IPS-11a (cell line): ENCODE measurements around the gene SGCE.
A peak's percentile ranks its signal among the peaks of the same experiment; 100 is the strongest.
"Not testable (repeated sequence)": the region's sequence is repeated elsewhere in the genome, so short reads cannot be mapped to it uniquely, and the experiment has no call there.

ENCODE experiments used
- H3K4me3 ChIP-seq: one replicate; pipeline ENCODE4 v1.5.1; 2013; ENCODE audit warnings: low read depth, low read length, control low read depth

SGCE gene, protein sequence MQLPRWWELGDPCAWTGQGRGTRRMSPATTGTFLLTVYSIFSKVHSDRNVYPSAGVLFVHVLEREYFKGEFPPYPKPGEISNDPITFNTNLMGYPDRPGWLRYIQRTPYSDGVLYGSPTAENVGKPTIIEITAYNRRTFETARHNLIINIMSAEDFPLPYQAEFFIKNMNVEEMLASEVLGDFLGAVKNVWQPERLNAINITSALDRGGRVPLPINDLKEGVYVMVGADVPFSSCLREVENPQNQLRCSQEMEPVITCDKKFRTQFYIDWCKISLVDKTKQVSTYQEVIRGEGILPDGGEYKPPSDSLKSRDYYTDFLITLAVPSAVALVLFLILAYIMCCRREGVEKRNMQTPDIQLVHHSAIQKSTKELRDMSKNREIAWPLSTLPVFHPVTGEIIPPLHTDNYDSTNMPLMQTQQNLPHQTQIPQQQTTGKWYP

DNA sequence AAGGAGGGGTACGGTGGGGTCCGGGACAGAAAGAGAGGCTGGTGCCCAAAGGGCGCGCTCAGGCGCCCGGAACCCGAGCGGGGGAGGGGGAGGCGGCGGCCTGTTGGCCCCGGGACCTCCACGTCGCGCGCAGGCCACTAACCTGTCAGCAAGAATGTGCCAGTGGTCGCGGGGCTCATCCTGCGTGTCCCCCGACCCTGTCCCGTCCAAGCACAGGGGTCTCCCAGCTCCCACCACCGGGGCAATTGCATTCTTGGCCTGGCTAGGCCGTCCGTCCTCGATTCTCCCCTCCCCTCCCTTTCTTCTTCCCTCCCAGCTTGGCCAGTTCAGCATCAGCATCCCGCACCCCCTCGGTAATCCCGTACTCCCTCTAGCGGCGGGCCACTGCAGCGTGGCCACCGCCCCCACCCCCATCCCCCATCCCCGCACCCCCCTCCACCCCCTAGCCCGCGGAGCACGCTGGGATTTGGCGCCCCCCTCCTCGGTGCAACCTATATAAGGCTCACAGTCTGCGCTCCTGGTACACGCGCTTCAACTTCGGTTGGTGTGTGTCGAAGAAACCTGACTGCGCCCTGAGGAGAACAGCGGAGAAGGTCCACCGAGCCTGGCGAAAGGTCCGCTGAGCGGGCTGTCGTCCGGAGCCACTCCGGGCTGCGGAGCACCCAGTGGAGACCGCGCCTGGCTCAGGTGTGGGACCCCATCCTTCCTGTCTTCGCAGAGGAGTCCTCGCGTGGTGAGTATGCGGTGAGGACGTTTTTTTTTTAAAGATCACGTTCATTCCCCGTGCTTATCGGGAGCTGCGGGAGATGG lies at the start of gene SGCE:
SGCE (minus strand) TSS at position 286 of the 810 bp plus-strand sequence; CDS start at position 251, 35 bp downstream.
- H3K4me3 ChIP-seq: peak within 1 kb of the TSS; percentile 78

DNA sequence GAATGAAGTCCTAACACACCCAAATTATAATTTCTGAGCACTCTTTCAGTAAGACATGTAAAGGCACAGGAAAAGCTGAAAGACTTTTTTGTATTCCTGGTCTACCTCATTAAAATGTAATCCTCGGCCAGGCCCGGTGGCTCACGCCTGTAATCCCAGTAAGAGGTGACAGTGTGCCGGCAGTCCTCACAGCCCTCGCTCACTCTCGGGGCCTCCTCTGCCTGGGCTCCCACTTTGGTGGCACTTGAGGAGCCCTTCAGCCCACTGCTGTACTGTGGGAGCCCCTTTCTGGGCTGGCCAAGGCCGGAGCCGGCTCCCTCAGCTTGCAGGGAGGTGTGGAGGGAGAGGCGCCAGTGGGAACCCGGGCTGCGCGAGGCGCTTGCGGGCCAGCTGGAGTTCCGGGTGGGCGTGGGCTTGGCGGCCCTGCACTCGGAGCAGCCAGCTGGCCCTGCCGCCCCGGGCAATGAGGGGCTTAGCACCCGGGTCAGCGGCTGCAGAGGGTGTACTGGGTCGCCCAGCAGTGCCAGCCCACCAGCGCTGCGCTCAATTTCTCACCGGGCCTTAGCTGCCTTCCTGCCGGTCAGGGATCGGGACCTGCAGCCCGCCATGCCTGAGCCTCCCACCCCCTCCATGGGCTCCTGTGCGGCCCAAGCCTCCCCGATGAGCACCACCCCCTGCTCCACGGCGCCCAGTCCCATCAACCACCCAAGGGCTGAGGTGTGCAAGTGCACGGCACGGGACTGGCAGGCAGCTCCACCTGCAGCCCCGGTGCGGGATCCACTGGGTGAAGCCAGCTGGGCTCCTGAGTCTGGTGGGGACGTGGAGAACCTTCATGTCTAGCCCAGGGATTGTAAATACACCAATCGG lies 49.5 kb upstream of the SGCE start:
- not testable (repeated sequence) for H3K4me3 ChIP-seq

DNA sequence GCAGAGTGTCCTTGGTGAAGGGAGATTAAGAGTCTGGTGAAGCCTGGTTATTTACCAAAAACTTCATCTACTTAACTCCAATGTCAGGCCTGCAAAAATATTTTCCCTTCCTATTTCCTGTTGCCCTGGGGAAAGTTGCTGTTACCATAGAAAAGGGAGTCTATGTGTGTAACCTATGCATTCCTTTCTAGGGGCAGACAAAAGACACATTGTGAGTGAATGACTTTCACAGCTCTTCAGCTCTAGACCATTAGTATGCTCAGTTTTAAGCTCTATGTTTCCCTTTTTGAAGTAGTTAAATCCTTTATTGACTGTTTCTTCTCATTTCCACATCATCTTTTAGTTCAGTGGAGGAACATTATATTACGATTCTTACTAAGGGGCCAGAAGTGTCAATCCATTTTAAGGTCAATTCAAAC lies 45.6 kb upstream of the SGCE start:
- no peak overlapping the region for H3K4me3 ChIP-seq

DNA sequence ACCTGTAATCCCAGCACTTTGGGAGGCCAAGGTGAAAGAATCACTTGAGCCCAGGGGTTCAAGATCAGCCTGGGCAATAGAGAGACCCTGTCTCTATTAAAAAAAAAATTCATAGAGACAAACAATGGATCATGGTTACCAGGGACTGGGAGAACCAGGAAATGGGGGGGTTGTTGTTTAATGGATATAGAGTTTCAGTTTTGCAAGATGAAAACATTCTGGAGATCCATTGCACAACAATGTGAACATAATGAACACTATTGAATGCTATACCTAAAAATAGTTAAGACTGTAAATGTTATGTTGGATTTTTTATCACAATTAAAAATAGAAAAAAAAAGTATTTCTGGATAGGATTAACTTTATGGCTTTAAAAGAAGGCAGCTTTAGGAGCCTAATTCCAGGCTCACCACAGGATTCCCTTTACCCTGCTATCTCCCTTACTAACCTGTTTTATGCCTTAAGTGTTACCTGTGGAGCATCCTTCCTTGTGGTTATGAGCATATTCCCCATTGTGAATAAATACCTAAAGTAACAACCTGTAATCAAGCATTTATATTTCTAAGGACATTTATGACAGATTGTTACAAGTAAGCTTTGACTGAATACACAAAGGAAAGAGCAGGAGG lies 45.1 kb upstream of the SGCE start:
- no peak overlapping the region for H3K4me3 ChIP-seq

DNA sequence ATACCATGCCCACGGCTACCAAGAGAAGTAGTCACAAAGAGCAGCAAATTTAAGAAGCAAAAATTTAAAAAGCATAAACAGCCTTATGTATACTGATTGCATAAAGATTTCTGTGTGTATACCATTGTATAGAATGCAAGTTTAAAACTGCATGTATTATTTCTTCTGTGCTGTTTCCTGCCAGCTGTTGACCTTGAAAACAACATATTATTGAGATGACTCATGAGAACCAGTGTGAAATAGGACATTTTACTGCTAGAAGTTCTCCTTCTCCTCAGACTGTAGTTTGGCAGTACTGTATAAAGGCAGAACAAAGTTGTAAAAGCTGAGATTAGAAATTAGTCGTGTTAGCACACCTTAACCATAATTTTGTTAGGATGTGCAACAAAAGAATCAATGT lies 42.3 kb upstream of the SGCE start:
- H3K4me3 ChIP-seq: no peak overlapping the region

DNA sequence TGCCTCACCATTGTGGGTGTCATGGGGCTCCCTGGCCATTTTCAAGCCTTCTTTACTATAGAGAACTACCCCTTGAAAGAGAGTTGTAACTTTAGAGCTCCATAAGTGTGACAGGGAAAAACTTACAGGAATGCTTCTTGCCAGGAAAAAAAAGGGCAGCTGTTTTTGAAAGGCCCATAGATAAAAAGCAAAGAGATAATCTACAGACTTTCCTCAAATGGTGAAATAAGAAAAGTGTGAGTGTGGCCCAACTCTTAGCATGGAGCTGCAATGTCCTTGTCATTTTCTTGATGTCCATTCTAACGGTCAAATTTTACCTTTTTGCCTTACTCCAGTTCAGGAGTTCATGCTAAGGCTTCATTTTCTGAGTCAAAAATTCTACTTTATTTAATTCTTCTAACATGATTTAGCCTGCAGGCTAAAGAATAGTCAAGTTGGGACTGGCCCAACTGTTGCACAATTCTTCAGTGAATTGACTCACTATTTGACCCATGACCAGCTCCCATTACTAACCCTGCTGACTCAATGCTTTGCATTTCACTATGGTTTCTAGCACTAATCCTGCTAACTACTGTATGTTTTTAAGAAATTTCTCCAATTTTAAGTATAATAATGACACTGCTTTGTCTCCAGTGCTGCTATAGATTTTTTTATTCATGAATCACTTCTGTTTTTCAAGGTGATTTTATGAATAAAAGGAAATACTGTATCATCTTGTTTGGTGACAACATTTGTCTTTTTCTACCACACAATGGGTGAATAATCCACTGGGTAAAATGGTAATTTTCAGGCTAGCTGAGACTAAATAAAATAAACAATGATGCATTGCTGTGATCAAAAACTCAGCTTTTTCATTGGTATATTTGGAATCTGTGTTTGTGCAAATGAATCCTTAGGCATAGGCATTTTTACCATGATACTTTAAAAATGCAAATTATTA lies 41.4 kb upstream of the SGCE start:
- H3K4me3 ChIP-seq: no peak overlapping the region

DNA sequence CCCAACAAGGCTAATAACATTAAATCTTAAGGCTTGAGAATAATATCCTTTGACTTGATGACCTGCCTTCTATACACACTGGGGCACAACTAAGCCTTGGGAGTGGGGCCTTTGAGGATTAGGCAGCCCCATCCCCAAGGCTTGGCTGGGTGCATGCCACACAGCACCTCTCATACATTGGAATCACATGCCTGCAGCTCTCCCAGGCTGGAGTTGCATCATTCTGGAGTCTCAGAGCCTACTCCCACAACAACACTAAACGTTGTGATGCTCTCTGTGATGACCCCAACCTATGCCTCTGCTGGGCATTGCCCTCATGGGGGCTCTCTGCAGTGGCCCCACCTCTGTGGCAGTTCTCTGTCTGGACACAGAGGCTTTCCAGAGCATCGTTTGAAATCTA lies 31.9 kb upstream of the SGCE start:
- no peak overlapping the region for H3K4me3 ChIP-seq

DNA sequence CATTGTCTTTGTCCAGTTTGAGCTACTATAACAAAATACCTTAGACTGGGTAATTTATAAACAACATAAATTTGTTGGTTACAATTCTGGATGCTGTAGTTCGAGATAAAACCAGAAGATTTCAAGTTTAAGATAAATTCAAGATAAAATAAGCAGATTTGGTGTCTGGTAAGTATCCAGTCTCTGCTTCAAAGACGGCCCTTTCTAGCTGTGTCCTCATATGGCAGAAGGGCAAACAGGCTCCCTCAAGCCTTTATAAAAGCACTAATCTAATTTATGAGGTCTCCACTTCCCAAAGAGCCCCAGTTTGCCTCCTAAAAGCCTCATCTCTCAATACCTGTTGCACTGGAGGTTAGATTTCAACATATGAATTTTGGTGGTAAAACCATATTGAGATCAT lies 31.1 kb upstream of the SGCE start:
- no peak overlapping the region for H3K4me3 ChIP-seq

DNA sequence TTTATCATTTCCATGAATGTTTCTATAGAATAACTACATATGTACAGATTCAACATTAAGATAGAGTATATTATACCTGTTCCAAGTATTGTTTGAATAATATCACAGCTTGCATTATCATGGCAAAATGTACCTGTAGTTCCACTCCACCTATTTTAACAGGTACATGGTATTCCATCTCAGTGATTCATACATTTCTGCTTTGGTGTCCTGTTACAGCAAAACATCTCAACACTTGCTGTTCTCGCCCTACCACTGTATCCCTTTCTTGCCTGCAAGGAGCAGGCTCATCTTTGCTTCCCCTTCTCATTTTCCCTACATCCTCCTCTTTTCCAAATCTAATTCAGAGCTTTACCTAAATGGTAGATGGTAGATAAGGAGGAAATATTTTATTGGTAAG lies 27.1 kb upstream of the SGCE start:
- no peak overlapping the region for H3K4me3 ChIP-seq

DNA sequence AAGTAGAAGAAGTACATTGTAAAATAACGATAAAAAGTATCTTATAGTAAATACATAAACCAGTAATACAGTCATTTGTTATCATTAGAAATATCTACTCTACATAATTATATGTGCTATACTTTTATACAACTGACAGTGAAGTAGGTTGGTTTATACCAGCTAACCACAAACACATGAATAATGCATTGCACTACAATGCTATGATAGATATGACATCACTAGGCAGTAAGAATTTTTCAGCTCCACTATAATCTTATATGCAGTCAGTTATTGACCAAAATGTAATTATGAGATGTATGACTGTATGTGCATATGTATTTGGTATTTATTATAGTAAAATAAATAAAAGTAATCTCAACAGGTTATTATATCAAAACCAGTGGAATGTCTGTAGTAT lies 23.4 kb upstream of the SGCE start:
- H3K4me3 ChIP-seq: no peak overlapping the region

DNA sequence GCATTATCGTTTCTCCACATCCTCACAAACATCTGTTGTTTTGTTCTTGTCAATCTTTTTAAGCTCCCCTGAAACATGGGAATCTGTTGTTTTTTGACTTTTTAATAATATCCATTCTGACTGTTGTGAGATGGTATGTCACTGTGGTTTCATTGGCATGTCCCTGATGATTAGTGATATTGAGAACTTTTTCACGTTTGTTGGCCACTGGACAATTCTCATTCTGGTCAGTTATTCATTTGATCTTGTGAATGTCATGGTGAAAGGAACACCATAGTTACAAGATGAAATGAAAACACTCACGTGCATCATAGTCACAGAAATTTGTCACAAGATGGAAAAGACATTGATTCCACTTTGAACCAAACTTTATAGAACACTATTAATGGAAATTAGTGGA lies 20.5 kb upstream of the SGCE start:
- no peak overlapping the region for H3K4me3 ChIP-seq

DNA sequence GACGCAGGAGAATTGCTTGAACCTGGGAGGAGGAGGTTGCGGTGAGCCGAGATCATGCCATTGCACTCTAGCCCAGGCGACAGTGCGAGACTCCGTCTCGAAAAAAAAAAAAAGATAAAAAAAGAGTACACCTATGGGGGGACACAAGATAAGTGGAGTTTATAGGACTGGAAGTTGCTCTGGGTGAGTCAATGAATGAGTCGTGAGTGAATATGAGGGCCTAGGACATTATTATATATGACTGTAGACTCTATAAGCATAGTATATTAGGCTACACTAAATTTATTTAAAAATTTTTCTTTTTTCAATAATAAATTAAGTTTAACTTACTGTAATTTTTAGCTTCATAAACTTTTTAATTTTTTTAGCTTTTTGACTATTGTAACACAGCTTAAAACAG lies 19.4 kb upstream of the SGCE start:
- no peak overlapping the region for H3K4me3 ChIP-seq

DNA sequence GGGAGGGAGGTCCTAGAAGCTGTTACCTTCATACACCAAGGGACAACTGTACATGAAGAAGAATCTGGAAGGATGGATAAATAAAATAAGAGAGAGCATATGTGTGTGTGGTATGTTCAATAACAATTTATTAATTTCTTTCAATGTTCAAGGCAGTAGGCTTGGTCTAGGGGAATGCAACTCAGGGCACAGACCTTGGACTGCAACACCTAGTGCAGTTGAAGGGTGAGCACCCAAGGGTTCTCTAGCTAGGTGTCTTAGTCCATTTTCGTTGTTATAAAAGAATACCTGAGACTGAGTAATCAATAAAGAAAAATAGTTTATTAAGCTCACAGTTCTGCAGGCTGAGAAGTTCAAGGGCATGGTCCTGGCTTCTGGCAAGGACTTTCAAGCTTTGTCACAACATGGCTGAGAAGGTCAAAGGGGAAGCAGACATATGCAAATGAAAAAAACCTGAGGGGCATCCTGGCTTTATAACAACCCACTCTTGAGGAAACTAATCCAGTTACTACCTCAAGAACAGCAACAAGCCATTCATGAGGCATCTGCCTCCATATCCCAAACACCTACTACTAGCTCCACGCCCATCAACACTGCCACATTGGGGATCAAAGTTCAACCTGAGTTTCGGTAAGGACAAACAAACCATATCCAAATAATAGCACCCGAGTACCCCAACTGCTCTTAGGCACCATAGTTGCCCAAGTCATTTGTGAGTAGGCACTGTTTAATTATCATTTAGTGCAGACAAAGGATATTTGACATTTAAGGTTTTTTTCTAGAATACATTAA lies 15.7 kb upstream of the SGCE start:
- no peak overlapping the region for H3K4me3 ChIP-seq

DNA sequence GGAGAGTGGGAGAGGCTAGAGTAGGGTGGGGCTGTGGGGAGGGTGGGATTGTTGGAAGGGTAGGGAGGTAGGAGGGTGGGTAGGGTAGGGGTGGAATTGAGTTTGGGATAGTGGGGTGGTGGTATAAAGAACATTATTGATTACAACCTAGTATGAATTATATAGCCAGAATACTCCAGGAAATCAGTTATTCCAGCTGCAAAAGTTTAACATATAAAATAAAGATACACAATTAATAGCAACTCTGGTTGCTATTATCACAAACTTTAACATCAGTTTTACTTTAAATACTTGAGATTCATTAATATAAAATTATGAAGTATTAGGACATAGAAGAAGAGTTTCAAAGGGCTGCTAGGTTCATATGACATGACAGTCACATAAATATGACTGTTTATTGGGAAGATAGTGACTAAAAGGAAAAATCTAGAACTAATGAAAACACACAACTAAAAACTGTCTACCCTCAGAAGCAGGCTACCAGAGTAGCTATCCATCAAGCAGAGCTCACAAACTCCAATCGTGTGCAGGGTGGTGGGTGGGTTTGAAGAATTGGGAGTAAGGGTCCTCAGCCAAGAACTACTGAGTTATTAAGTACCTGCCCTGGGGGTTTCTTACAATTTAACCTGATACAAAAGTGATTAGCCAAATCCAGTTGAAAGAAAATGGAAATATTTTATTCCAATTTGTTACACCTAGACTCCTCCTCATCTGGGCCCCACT lies 14.0 kb upstream of the SGCE start:
- no peak overlapping the region for H3K4me3 ChIP-seq

DNA sequence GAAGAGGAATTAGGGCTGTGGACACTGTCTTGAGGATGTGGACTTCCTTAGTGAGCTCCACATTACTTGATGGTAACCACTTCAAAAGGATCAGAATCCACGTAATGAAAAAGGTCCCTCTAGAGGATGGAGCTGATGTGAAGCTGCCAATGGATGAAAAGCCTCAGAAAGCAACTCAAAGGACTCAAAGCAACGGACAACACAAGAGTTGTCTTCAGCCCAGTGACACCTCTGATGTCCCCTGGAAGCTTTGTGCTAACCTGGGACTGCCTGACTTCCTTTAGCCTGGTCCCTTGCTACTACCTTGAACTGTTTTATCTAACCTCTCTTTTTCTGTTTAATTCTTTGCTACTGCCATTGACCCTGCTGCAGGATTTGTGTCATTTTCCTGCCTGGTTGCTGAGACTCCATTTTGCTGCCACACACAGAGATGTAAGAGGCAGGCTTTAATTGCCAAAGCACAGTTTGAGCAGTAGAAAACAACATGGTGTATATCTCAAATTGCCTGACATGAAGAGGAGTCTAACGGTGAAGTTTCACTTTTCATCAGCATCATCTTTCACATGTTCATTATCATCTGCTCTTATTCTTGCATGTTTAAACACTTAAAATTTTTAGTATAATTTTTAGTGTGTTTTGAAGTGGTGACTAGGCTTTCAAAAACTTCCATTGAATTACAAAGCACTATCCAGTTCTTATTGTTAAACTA lies 11.1 kb upstream of the SGCE start:
- no peak overlapping the region for H3K4me3 ChIP-seq

DNA sequence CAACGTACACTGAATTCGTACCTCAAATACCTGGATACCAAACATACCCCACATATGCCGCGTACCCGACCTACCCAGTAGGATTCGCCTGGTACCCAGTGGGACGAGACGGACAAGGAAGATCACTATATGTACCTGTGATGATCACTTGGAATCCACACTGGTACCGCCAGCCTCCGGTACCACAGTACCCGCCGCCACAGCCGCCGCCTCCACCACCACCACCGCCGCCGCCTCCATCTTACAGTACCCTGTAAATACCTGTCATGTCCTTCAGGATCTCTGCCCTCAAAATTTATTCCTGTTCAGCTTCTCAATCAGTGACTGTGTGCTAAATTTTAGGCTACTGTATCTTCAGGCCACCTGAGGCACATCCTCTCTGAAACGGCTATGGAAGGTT lies 9.5 kb upstream of the SGCE start:
- no peak overlapping the region for H3K4me3 ChIP-seq

DNA sequence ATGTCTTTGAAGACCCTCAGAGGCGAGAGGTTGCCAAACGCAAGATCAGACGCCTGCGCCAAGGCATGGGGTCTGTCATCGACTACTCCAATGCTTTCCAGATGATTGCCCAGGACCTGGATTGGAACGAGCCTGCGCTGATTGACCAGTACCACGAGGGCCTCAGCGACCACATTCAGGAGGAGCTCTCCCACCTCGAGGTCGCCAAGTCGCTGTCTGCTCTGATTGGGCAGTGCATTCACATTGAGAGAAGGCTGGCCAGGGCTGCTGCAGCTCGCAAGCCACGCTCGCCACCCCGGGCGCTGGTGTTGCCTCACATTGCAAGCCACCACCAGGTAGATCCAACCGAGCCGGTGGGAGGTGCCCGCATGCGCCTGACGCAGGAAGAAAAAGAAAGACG lies 8.1 kb upstream of the SGCE start:
- H3K4me3 ChIP-seq: no peak overlapping the region

DNA sequence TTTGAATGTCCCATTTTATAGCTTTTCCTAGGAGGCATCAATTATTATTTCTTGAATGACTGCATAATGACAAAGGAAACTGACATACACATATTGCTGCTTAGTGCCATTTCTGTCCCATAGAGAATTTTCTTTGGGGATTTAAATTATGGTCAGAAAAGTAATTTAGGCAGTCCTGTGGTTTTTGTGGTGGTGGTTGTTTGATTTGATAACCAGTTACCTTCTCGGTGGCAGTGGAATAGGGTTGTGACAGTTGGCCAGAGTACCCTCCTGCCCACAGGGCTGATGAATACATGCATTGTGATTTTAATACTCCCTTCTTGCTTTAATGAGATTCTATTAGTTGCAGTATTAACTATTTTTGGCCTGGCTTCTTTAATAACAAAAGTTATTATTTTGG lies 6.6 kb upstream of the SGCE start:
- H3K4me3 ChIP-seq: no peak overlapping the region
